ENCODE results near the gene CEP72.
"Not testable (repeated sequence)": the region's sequence is repeated elsewhere in the genome, so short reads cannot be mapped to it uniquely, and the experiment has no call there.

Gene CEP72

DNA sequence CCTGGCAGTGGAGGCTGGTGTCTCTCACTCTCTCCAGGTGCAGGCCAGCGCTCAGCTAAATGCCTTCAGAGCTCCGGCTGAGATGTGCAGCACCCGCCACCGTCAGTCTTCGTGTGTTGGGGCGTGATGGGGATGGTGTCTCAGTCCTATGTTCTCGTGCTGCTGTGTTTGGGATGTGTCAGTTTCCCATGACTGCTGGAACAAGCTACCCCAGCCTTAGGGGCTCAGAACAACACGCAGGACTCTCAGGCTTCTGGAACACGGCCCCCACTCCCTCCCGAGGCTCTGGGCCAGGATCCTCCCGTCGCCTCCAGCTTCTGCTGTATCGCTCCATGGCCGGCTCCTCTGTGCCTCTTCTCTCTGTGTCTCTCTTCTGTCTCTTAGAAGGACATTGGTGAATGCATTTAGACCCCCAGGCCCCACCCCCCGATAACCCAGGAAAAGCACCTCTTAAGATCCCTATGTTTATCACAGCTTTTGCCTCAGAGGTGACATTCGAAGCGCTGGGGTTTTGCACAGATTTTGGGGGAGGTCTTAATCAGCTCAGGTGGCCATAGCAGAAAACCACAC lies 9.6 kb upstream of the CEP72 start:
- TF ChIP-seq, protein P1, sequence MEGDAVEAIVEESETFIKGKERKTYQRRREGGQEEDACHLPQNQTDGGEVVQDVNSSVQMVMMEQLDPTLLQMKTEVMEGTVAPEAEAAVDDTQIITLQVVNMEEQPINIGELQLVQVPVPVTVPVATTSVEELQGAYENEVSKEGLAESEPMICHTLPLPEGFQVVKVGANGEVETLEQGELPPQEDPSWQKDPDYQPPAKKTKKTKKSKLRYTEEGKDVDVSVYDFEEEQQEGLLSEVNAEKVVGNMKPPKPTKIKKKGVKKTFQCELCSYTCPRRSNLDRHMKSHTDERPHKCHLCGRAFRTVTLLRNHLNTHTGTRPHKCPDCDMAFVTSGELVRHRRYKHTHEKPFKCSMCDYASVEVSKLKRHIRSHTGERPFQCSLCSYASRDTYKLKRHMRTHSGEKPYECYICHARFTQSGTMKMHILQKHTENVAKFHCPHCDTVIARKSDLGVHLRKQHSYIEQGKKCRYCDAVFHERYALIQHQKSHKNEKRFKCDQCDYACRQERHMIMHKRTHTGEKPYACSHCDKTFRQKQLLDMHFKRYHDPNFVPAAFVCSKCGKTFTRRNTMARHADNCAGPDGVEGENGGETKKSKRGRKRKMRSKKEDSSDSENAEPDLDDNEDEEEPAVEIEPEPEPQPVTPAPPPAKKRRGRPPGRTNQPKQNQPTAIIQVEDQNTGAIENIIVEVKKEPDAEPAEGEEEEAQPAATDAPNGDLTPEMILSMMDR (IDR thresholded peaks at IDR 0.05; ENCODE audit: low read depth, low read length, missing control alignments), result no peak
- DNase-seq (ENCODE audit: extremely low read depth, low read depth), result no peak
- no peak overlapping the region for H3K4me3 ChIP-seq (replicated peaks; ENCODE audit: low read depth, low read length)

DNA sequence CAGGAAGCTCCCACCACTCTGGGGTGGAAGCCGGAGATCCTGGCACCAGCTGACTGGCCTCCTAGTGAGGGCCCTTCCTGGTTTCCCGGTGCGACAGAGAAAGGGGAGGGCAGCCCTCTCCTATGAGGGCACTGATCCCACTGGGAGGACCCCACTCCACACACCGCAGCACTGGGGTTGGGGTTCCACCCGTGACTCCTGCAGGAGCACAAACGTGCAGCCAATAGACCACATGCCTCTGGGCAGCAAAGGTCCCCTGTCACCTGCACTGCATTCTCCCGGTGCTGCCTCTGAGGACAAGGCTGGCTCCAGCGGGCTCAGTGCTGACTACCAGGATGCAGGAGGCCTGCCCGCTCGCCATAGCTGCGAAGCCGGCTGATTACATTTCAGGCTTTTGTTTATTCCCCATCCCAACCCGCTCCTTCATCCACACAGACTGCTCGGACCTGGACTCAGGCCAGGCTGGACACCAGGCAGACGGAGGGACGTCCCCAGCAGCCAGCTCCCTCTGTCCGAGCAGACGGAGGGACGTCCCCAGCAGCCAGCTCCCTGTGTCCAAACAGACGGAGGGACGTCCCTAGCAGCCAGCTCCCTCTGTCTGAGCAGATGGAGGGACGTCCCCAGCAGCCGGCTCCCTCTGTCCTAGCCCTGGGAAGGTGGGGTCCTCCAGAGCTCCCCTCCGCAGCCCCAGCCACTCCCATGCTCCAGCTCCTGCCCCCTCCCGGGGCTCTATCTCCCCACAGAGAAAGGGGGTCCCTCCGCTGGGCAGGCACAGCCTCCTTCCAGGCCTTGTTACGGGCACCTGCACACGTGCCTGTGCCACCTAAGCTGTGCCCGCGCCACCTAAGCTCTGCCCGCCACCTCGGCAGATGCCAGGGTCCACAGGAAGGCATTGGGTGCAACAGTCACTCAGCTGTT lies 8.8 kb upstream of the CEP72 start:
- H3K4me3 ChIP-seq (replicated peaks; ENCODE audit: low read depth, low read length), result no peak overlapping the region
- no peak for DNase-seq (ENCODE audit: extremely low read depth, low read depth)
- TF ChIP-seq, protein P1 (IDR thresholded peaks at IDR 0.05; ENCODE audit: low read depth, low read length, missing control alignments), result no peak

DNA sequence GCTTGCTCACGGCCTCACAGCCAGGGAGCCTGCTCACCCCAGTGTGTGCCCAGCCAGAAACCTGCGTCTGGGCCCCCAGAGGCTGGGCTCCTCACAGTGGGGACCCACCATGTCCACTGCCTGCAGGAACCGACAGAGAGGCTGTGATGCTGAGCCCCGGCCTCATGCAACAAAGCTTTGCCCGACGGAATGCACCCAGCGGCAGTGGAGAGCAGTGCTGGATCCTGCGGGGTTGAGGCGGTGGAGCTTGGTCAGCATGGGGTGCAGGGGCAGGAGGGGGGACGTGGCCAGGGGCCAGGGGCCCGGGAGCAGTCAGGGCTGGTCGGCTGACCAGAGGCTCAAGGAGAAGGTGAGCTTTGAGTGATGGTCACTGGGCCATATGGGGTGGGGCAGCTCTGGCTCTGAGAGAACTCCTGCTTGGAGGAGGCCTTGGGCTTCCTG lies 7.7 kb upstream of the CEP72 start:
- H3K4me3 ChIP-seq (replicated peaks; ENCODE audit: low read depth, low read length), result no peak overlapping the region
- TF ChIP-seq, protein P1 (IDR thresholded peaks at IDR 0.05; ENCODE audit: low read depth, low read length, missing control alignments), result no peak
- DNase-seq (ENCODE audit: extremely low read depth, low read depth), result no peak

DNA sequence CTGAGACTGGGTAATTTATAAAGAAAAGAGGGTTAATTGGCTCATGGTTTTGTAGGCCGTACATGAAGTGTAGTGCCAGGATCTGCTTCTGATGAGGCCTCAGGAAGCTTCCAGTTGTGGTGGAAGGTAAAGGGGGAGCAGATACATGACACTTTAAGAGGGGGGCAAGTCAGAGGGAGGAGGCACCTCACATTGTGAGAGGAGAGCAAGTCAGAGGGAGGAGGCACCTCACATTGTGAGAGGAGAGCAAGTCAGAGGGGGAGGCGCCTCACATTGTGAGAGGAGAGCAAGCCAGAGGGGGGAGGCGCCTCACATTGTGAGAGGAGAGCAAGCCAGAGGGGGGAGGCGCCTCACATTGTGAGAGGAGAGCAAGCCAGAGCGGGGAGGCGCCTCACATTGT lies 7.0 kb upstream of the CEP72 start:
- not testable (repeated sequence) for H3K4me3 ChIP-seq (replicated peaks; ENCODE audit: low read depth, low read length); DNase-seq (ENCODE audit: extremely low read depth, low read depth)

DNA sequence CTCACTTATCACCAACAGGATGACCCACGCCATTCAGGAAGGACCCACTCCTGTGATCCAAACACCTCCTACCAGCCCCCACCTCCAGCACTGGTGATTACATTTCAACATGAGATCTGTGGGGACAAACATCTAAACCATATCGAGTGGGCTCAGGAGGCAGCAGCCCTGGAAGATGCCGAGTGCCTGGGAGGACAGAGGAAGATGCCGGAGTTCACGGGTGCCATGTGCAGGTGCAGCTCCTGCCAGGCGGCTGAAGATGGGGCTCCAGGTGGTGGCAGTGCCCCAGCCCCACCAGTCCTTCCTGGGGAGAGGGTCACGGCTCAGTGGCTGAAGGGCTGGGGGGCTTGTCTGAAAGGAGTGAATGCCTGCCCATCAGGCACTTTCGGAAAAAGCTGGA lies 6.1 kb upstream of the CEP72 start:
- no peak overlapping the region for H3K4me3 ChIP-seq (replicated peaks; ENCODE audit: low read depth, low read length)
- no peak for DNase-seq (ENCODE audit: extremely low read depth, low read depth)
- TF ChIP-seq, protein P1 (IDR thresholded peaks at IDR 0.05; ENCODE audit: low read depth, low read length, missing control alignments), result no peak

DNA sequence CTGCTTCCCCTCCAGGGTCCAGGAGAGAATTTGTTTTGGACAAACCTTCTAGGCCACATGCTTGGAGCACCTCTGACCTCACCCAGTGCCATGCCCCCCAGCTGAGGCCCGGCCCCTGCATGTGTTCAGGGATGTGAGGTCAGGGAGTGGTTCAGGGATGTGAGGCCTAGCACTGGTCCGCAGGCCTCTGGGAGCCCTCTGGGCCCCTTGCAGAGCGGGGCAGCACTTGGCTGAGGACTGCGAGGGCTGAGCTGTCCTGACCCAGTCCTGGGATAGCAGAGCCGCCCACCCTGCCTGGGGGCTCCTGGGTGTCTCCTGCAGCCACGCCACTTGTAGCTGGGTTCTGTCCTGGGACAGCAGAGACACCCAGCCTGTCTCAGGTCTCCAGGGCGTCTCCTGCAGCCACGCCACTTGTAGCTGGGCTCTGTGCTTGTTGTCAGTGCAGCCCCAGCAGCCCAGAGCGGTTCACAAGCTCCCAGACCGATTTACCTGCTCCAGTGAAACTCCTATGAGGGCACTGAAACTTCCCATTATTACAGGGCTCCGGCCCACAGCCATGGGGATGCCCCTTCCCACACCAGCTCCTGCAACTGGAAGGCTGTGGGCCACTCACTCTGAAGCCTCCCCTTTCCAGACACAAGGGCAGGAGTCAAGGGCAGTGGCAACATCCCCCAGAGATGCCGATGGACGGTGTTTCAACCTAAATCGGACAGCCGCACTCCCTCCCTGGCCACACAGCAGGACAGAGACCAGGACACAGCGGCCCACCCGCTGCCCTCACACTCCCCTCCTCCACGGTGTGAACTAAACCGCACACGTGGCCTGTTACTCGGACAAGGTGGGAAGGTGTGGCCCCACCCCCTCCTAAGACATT lies 5.4 kb upstream of the CEP72 start:
- no peak overlapping the region for H3K4me3 ChIP-seq (replicated peaks; ENCODE audit: low read depth, low read length)
- DNase-seq (ENCODE audit: extremely low read depth, low read depth), result no peak
- TF ChIP-seq, protein P1 (IDR thresholded peaks at IDR 0.05; ENCODE audit: low read depth, low read length, missing control alignments), result no peak

Measured in HFF-Myc (cell line).